Esophagus muscularis mucosa (tissue), 4 donors: ENCODE measurements around the gene CLIP1. TPM values are rescaled to one million over a fixed set of nuclear protein-coding genes. Genes with fewer than 3 reads are reported as not detected.
A peak's percentile ranks its signal among the peaks of the same experiment; 100 is the strongest.
"Not testable (repeated sequence)": the region's sequence is repeated elsewhere in the genome, so short reads cannot be mapped to it uniquely, and the experiment has no call there.

Experiments used
- DNase-seq: peaks from one replicate; pipeline ENCODE4 v3.0.0-alpha.2; 2017; ENCODE audit errors: extremely low spot score
- H3K27ac ChIP-seq, 4 donors: fragments of 200-600 bp; sonication (generic); replicated peaks in 1 of 4; 1 replicate in 3 of 4; 2 replicates in 1 of 4; pipeline ENCODE4 v1.5.1; 2016 to 2019; ENCODE audit warnings: mild to moderate bottlenecking in 1 of 4
- H3K27me3 ChIP-seq, 4 donors: fragments of 200-600 bp; sonication (generic); one replicate each; pipeline versions ENCODE4 v1.5.1 to v1.6.0; 2016 to 2019
- H3K36me3 ChIP-seq, 4 donors: fragments of 200-600 bp; sonication (generic); one replicate each; pipeline ENCODE4 v1.5.1; 2016 to 2019
- H3K4me1 ChIP-seq, 4 donors: fragments of 200-600 bp; sonication (generic); one replicate each; pipeline ENCODE4 v1.5.1; 2016 to 2019
- H3K4me3 ChIP-seq, 4 donors: fragments of 200-600 bp; sonication (generic); 1 replicate in 2 of 4; 2 replicates in 2 of 4; pipeline ENCODE4 v1.5.1; 2016 to 2019; ENCODE audit warnings: mild to moderate bottlenecking in 4 of 4, moderate library complexity in 1 of 4
- H3K9me3 ChIP-seq, 4 donors: fragments of 200-600 bp; sonication (generic); 1 replicate in 3 of 4; 2 replicates in 1 of 4; pipeline ENCODE4 v1.5.1; 2016 to 2019
- CTCF ChIP-seq, 3 experiments: fragments of 200-600 bp in 2 of 3; fragments of 450-650 bp in 1 of 3; sonication (generic) in 2 of 3; IDR thresholded peaks; one replicate each; pipeline ENCODE4 v1.5.1; 2017 to 2019; ENCODE audit warnings: antibody characterized with exemption in 3 of 3, mild to moderate bottlenecking in 2 of 3, moderate library complexity in 1 of 3
- EP300 ChIP-seq: sonication (generic); formaldehyde crosslinking; IDR thresholded peaks from one replicate; pipeline ENCODE4 v1.6.1; 2017; ENCODE audit warnings: antibody characterized with exemption
- POLR2A ChIP-seq: fragments of 450-650 bp; IDR thresholded peaks from one replicate; pipeline ENCODE4 v1.6.1; 2017; ENCODE audit warnings: antibody characterized with exemption, moderate library complexity, mild to moderate bottlenecking, low read depth
- POLR2AphosphoS5 ChIP-seq, 2 donors: sonication (generic); formaldehyde crosslinking; IDR thresholded peaks; one replicate each; pipeline ENCODE4 v1.6.1; 2017; ENCODE audit warnings: antibody characterized with exemption in 2 of 2
- WGBS: methylation state at CpG from one replicate; pipeline ENCODE4 v1.1.5; 2018; 5-methylcytosine and 5-hydroxymethylcytosine counted together
- intact Hi-C: fragments of 100-400 bp; cut with DNase I; formaldehyde crosslinking; loops from one replicate; pipeline ENCODE4 v1.15.1; 2023
- total RNA-seq, 4 donors: library from RNA; depleted of rRNA; stranded (reverse); fragments of >200 nt; gene quantifications; one replicate each; pipeline versions ENCODE4 v1.1.0 to v1.2.1, GENCODE V29; 2016

Gene CLIP1
- total RNA-seq, 4 donors from 2014 or later = 234 to 263 (median 250) TPM

- WGBS = 82% methylated on average over 17 of the region's 17 CpGs
- H3K4me3 ChIP-seq, H3K9me3 ChIP-seq, H3K36me3 ChIP-seq, H3K4me1 ChIP-seq, DNase-seq, intact Hi-C loops, H3K27me3 ChIP-seq: not testable (repeated sequence)
- TF ChIP-seq EP300 = peak; percentile 62
- peak; percentile 75 to 83 for TF ChIP-seq POLR2AphosphoS5 (IDR thresholded peaks at IDR 0.05)
- H3K27ac ChIP-seq = peak overlapping the region; percentile 60 to 71 (median 62)
Observed at GRCh38 chr12:122464317-122465042, 42.0 kb upstream of the CLIP1 start.

GRCh38 chr12:122460641-122461040 lies 38.2 kb upstream of the CLIP1 start:
- H3K27me3 ChIP-seq = no peaks in the 10 kb centered on the region
- no peak overlapping the region for H3K27ac ChIP-seq
- 90% methylated on average over 2 of the region's 2 CpGs for WGBS
- no peak for DNase-seq
- no peaks in the 10 kb centered on the region for H3K36me3 ChIP-seq
- peaks cover 0 to 7% (median 0%) of the 10 kb centered on the region in 4 donors for H3K4me1 ChIP-seq
- intact Hi-C loops = no loop called here
- no peaks in the 10 kb centered on the region for H3K9me3 ChIP-seq
- no peak overlapping the region for H3K4me3 ChIP-seq
- TF ChIP-seq POLR2A = no peak
- TF ChIP-seq EP300 = no peak
- TF ChIP-seq POLR2AphosphoS5 (IDR thresholded peaks at IDR 0.05) = no peak
- TF ChIP-seq CTCF (IDR thresholded peaks at IDR 0.05) = no peak

- intact Hi-C loops = no loop called here
- no peaks in the 10 kb centered on the region for H3K27me3 ChIP-seq
- 90% methylated on average over 7 of the region's 7 CpGs for WGBS
Observed at GRCh38 chr12:122460061-122460460, 37.6 kb upstream of the CLIP1 start.

GRCh38 chr12:122459211-122459610 lies 36.7 kb upstream of the CLIP1 start:
- intact Hi-C loops = no loop called here

More at GRCh38 chr12:122460061-122460460, 37.6 kb upstream of the CLIP1 start:
- peaks cover 0 to 7% (median 0%) of the 10 kb centered on the region in 4 donors for H3K4me1 ChIP-seq
- H3K4me3 ChIP-seq = no peak overlapping the region
- no peaks in the 10 kb centered on the region for H3K9me3 ChIP-seq
- DNase-seq = no peak
- H3K36me3 ChIP-seq = no peaks in the 10 kb centered on the region
- no peak overlapping the region for H3K27ac ChIP-seq
- TF ChIP-seq EP300 (no peak), CTCF (IDR thresholded peaks at IDR 0.05) (no peak), POLR2A (no peak), POLR2AphosphoS5 (IDR thresholded peaks at IDR 0.05) (no peak)

More at GRCh38 chr12:122459211-122459610, 36.7 kb upstream of the CLIP1 start:
- WGBS = 96% methylated on average over 2 of the region's 2 CpGs
- no peaks in the 10 kb centered on the region for H3K36me3 ChIP-seq
- DNase-seq = no peak
- no peaks in the 10 kb centered on the region for H3K27me3 ChIP-seq
- no peak overlapping the region for H3K4me3 ChIP-seq
- no peak for TF ChIP-seq CTCF (IDR thresholded peaks at IDR 0.05)
- no peak for TF ChIP-seq POLR2AphosphoS5 (IDR thresholded peaks at IDR 0.05)
- no peak for TF ChIP-seq EP300
- no peak for TF ChIP-seq POLR2A
- no peaks in the 10 kb centered on the region for H3K9me3 ChIP-seq
- H3K27ac ChIP-seq = no peak overlapping the region
- H3K4me1 ChIP-seq = peaks cover 0 to 6% (median 0%) of the 10 kb centered on the region in 4 donors
